Measurements from ENCODE around the gene SERBP1.

The SERBP1 gene

DNA sequence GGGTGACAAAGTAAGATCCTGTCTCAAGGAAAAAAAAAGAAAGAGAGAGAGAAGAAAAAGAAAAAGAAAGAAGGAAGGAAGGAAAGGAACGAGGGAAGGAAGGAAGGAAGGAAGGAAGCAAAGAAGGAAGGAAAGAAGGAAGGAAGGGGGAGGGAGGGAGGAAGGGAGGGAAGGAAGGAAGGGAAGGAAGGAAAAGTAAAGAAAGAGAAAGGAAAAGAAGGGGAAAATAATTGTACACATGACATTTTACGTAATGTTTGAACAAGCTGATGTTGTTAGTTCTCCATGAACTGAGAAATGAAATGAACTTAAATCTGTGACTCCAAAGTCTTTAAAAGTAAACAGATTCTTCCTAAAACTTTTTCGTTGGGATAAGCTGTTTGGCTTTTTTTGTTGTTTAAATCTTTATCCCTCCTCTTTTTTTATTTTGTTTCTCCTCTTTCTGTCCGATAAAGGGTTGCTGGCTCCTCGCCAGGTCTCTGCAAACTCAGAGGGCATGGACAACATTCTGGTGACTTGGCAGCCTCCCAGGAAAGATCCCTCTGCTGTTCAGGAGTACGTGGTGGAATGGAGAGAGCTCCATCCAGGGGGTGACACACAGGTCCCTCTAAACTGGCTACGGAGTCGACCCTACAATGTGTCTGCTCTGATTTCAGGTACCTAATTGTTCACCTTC is 62.7 kb downstream of the SERBP1 start (continued):
- TF ChIP-seq SCRT2 (tag by site-specific recombination; IDR thresholded peaks at IDR 0.05): no peak
- TF ChIP-seq, protein P1, sequence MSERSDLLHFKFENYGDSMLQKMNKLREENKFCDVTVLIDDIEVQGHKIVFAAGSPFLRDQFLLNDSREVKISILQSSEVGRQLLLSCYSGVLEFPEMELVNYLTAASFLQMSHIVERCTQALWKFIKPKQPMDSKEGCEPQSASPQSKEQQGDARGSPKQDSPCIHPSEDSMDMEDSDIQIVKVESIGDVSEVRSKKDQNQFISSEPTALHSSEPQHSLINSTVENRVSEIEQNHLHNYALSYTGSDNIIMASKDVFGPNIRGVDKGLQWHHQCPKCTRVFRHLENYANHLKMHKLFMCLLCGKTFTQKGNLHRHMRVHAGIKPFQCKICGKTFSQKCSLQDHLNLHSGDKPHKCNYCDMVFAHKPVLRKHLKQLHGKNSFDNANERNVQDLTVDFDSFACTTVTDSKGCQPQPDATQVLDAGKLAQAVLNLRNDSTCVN (tag by site-specific recombination; optimal IDR thresholded peaks at IDR 0.05): no peak
- no peak for TF ChIP-seq REPIN1 (tag by site-specific recombination; IDR thresholded peaks at IDR 0.05; ENCODE audit: low read depth)
- no peak for TF ChIP-seq ZNF24 (tag by site-specific recombination; IDR thresholded peaks at IDR 0.05)
- no peak for TF ChIP-seq ZBTB8A (tag by site-specific recombination; IDR thresholded peaks at IDR 0.05)
- no peak for TF ChIP-seq ZNF626 (tag by site-specific recombination; IDR thresholded peaks at IDR 0.05)
- TF ChIP-seq, protein P2, sequence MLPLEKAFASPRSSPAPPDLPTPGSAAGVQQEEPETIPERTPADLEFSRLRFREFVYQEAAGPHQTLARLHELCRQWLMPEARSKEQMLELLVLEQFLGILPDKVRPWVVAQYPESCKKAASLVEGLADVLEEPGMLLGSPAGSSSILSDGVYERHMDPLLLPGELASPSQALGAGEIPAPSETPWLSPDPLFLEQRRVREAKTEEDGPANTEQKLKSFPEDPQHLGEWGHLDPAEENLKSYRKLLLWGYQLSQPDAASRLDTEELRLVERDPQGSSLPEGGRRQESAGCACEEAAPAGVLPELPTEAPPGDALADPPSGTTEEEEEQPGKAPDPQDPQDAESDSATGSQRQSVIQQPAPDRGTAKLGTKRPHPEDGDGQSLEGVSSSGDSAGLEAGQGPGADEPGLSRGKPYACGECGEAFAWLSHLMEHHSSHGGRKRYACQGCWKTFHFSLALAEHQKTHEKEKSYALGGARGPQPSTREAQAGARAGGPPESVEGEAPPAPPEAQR (tag by site-specific recombination; IDR thresholded peaks at IDR 0.05): no peak
- TF ChIP-seq ZNF239 (tag by site-specific recombination; IDR thresholded peaks at IDR 0.05): no peak
- TF ChIP-seq FEZF1 (tag by site-specific recombination; IDR thresholded peaks at IDR 0.05): no peak
- TF ChIP-seq, protein P3, sequence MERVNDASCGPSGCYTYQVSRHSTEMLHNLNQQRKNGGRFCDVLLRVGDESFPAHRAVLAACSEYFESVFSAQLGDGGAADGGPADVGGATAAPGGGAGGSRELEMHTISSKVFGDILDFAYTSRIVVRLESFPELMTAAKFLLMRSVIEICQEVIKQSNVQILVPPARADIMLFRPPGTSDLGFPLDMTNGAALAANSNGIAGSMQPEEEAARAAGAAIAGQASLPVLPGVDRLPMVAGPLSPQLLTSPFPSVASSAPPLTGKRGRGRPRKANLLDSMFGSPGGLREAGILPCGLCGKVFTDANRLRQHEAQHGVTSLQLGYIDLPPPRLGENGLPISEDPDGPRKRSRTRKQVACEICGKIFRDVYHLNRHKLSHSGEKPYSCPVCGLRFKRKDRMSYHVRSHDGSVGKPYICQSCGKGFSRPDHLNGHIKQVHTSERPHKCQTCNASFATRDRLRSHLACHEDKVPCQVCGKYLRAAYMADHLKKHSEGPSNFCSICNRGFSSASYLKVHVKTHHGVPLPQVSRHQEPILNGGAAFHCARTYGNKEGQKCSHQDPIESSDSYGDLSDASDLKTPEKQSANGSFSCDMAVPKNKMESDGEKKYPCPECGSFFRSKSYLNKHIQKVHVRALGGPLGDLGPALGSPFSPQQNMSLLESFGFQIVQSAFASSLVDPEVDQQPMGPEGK (tag by site-specific recombination; IDR thresholded peaks at IDR 0.05): no peak
- TF ChIP-seq ZNF274 (IDR thresholded peaks at IDR 0.05; ENCODE audit: low read length): no peak
- TF ChIP-seq ZNF274 (tag by site-specific recombination; IDR thresholded peaks at IDR 0.05; ENCODE audit: borderline replicate concordance): no peak
- no peak for TF ChIP-seq ZNF747 (tag by site-specific recombination; IDR thresholded peaks at IDR 0.05)
- no peak for TF ChIP-seq KLF16 (tag by site-specific recombination; IDR thresholded peaks at IDR 0.05)
- no peak for TF ChIP-seq ZNF416 (tag by site-specific recombination; IDR thresholded peaks at IDR 0.05)
- TF ChIP-seq, protein P4, sequence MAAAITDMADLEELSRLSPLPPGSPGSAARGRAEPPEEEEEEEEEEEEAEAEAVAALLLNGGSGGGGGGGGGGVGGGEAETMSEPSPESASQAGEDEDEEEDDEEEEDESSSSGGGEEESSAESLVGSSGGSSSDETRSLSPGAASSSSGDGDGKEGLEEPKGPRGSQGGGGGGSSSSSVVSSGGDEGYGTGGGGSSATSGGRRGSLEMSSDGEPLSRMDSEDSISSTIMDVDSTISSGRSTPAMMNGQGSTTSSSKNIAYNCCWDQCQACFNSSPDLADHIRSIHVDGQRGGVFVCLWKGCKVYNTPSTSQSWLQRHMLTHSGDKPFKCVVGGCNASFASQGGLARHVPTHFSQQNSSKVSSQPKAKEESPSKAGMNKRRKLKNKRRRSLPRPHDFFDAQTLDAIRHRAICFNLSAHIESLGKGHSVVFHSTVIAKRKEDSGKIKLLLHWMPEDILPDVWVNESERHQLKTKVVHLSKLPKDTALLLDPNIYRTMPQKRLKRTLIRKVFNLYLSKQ (tag by site-specific recombination; IDR thresholded peaks at IDR 0.05; ENCODE audit: borderline replicate concordance): no peak
- TF ChIP-seq ZNF433 (tag by site-specific recombination; IDR thresholded peaks at IDR 0.05; ENCODE audit: low read depth): no peak
- TF ChIP-seq, protein P5, sequence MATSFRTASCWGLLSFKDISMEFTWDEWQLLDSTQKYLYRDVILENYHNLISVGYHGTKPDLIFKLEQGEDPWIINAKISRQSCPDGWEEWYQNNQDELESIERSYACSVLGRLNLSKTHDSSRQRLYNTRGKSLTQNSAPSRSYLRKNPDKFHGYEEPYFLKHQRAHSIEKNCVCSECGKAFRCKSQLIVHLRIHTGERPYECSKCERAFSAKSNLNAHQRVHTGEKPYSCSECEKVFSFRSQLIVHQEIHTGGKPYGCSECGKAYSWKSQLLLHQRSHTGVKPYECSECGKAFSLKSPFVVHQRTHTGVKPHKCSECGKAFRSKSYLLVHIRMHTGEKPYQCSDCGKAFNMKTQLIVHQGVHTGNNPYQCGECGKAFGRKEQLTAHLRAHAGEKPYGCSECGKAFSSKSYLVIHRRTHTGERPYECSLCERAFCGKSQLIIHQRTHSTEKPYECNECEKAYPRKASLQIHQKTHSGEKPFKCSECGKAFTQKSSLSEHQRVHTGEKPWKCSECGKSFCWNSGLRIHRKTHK (tag by site-specific recombination; IDR thresholded peaks at IDR 0.05): no peak
- TF ChIP-seq ZNF341 (tag by site-specific recombination; IDR thresholded peaks at IDR 0.05; ENCODE audit: low read depth): no peak
- TF ChIP-seq ZNF202 (tag by site-specific recombination; IDR thresholded peaks at IDR 0.05; ENCODE audit: borderline replicate concordance): no peak
- TF ChIP-seq, protein P6, sequence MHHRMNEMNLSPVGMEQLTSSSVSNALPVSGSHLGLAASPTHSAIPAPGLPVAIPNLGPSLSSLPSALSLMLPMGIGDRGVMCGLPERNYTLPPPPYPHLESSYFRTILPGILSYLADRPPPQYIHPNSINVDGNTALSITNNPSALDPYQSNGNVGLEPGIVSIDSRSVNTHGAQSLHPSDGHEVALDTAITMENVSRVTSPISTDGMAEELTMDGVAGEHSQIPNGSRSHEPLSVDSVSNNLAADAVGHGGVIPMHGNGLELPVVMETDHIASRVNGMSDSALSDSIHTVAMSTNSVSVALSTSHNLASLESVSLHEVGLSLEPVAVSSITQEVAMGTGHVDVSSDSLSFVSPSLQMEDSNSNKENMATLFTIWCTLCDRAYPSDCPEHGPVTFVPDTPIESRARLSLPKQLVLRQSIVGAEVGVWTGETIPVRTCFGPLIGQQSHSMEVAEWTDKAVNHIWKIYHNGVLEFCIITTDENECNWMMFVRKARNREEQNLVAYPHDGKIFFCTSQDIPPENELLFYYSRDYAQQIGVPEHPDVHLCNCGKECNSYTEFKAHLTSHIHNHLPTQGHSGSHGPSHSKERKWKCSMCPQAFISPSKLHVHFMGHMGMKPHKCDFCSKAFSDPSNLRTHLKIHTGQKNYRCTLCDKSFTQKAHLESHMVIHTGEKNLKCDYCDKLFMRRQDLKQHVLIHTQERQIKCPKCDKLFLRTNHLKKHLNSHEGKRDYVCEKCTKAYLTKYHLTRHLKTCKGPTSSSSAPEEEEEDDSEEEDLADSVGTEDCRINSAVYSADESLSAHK (tag by site-specific recombination; IDR thresholded peaks at IDR 0.05): no peak
- no peak for TF ChIP-seq ZNF19 (tag by site-specific recombination; IDR thresholded peaks at IDR 0.05; ENCODE audit: low read depth)
- no peak for TF ChIP-seq BCL11A (tag by site-specific recombination; IDR thresholded peaks at IDR 0.05; ENCODE audit: low read depth)
- TF ChIP-seq TCF7L2 (IDR thresholded peaks at IDR 0.05; ENCODE audit: borderline replicate concordance, low read depth, low read length): no peak
- TF ChIP-seq, protein P7, sequence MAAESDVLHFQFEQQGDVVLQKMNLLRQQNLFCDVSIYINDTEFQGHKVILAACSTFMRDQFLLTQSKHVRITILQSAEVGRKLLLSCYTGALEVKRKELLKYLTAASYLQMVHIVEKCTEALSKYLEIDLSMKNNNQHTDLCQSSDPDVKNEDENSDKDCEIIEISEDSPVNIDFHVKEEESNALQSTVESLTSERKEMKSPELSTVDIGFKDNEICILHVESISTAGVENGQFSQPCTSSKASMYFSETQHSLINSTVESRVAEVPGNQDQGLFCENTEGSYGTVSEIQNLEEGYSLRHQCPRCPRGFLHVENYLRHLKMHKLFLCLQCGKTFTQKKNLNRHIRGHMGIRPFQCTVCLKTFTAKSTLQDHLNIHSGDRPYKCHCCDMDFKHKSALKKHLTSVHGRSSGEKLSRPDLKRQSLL (tag by site-specific recombination; IDR thresholded peaks at IDR 0.05): no peak
- TF ChIP-seq ZXDB (tag by site-specific recombination; IDR thresholded peaks at IDR 0.05): 0 out of 2 replicates have a peak, but pooled peaks have one; percentile 20
- TF ChIP-seq ZFHX2 (tag by site-specific recombination; conservative IDR thresholded peaks at IDR 0.05): no peak
- TF ChIP-seq ZNF155 (tag by site-specific recombination; IDR thresholded peaks at IDR 0.05): no peak
